Stimulated activated CD8-positive, alpha-beta memory T cell treated with anti-CD3 and anti-CD28 coated beads, Interleukin-15, amount 100 ng/mL, for 1 hour (primary cell): ENCODE results near the gene PRKAG2.
"Not testable (repeated sequence)": the region's sequence is repeated elsewhere in the genome, so short reads cannot be mapped to it uniquely, and the experiment has no call there.

ENCODE experiments used
- DNase-seq: peaks from one replicate; pipeline ENCODE4 v3.0.0-alpha.2; 2020; ENCODE audit warnings: low read depth

PRKAG2 gene

GRCh38 chr7:151834271-151835035 is 42.5 kb downstream of the PRKAG2 start:
- no peak for DNase-seq

DNA sequence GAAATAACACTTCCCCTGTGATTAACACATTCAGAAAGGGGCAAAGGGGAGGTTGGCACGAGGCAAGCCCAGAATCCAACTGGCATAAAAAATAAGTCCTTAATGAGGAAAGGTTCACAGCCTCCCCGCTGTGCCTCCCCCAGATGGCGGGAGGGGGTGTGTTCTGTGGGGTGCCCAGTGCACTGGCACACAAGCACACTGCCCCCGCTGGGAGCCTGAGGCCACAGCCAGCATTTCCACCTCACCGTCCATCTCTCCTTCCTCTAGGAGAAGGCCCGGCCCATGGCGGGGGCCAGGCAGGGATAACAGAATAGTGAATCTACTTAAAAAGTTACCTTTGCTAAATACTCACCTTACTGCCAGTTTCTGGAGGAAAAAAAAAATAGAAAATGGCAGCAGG is 43.2 kb downstream of the PRKAG2 start:
- no peak for DNase-seq

GRCh38 chr7:151833213-151833651 is 43.7 kb downstream of the PRKAG2 start:
- DNase-seq = no peak

DNA sequence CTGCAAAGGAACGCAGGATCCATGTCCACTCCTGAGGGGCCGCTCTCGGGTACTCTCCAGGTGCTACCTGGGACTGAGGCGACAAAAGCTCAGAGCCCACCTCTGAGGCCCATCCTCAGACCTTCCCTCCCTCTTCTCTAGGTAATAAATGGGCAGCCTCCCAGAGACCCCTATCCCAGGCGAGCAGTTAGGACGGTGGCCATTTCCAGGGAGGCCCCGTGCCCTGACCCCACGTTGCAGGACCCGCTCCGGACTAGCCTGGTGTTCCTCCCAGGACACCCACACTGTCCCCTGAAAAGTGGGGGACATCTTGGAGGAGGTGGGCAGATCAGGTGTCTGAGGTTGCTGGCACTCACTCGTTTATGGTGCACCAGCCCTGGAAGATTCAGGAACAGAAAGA is 44.3 kb downstream of the PRKAG2 start:
- no peak for DNase-seq

GRCh38 chr7:151832138-151832537 is 44.8 kb downstream of the PRKAG2 start:
- DNase-seq = no peak

DNA sequence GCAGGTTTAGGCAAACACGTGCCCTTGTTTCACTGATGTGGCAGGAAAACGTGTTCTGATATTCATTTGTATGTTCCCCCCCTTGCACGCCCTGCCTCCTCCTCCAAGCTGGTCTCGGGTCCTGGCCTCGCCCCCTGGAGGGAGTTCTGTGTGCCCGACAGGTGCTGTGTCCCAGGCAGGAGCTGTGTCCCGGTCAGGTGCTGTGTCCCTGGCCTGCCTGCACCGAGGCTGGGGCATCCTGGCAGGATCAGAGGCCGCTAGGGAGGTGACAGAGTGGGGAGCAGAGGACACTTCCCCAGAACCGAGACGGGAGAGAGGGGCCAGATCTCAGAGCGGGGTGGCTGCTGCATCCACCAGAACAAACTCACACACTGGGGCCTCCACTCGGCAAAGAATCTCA is 45.3 kb downstream of the PRKAG2 start:
- DNase-seq = no peak

DNA sequence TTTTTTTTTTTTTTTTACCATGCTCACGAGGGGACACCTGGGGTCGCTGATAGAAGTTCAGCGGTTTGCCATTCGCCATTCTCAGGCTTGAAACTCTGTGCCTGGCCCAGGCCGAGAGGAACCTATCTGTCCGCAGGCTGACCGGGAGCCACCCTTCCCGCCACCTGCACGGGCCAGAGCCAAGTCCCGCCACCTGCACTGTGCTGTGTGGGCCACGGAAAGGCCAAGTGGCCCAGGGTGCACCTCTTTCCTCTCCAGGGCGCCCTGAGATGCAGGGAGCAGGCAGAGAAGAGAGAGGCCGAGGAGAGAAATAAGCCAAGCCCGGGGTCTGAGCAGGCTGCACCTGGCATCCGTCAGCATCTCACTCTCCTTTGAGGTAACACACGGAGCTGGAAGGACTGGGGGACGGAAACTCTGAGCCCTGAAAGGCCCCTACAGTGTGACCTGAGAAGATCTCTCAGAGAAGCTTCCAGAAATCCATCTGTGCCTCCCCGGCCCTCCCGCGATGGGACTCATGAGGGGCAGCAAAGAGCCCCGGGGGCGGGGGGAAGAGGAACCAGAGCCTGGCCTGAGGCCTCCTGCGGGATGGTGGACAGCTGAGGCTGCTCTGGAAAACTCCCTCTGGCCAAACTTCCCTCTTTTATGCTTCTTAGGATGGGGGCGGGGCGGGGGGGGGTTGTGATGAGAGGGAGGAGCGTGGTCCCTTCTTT is 46.6 kb downstream of the PRKAG2 start:
- DNase-seq = no peak

DNA sequence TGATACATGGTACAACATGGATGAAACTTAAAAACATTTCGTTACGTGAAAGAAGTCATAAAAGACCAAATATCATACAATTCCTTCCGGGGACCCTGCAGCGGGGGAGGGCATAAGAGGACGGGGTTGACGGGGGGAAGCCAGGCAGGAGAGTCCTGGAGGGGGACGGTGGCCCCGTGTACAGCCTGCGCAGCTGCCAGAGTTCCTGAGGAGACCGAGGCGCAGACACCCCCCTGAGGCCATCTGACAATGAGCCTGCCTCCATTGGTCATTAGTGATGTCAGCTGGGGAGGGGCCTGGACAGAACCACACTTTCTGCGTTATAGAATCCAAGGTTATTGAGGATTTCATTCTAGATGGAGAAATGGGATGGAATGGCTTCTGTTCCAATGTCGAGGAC is 47.2 kb downstream of the PRKAG2 start:
- DNase-seq = no peak

- DNase-seq = no peak
Observed at GRCh38 chr7:151827620-151828019, 49.3 kb downstream of the PRKAG2 start.

DNA sequence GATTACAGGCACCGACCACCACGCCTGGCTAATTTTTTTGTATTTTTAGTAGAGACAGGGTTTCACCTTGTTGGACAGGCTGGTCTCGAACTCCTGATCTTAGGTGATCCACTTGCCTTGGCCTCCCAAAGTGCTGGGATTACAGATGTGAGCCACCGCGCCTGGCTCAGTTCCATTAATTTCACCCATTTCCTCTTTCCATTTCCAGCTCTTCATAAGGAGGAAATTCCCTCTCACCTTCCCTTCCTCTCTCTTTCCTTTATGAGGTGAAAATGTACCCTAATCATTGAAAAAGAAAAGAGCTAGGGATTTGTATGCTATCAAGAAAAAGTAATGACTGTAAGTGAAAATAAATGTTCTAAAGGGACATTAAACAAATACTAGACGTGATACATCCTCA is 50.6 kb downstream of the PRKAG2 start:
- DNase-seq = not testable (repeated sequence)

GRCh38 chr7:151825721-151826120 is 51.2 kb downstream of the PRKAG2 start:
- no peak for DNase-seq

GRCh38 chr7:151824373-151824933 is 52.5 kb downstream of the PRKAG2 start:
- no peak for DNase-seq

GRCh38 chr7:151823566-151824372 is 53.1 kb downstream of the PRKAG2 start:
- DNase-seq = no peak

- DNase-seq = no peak
Observed at GRCh38 chr7:151822541-151823181, 54.3 kb downstream of the PRKAG2 start.

DNA sequence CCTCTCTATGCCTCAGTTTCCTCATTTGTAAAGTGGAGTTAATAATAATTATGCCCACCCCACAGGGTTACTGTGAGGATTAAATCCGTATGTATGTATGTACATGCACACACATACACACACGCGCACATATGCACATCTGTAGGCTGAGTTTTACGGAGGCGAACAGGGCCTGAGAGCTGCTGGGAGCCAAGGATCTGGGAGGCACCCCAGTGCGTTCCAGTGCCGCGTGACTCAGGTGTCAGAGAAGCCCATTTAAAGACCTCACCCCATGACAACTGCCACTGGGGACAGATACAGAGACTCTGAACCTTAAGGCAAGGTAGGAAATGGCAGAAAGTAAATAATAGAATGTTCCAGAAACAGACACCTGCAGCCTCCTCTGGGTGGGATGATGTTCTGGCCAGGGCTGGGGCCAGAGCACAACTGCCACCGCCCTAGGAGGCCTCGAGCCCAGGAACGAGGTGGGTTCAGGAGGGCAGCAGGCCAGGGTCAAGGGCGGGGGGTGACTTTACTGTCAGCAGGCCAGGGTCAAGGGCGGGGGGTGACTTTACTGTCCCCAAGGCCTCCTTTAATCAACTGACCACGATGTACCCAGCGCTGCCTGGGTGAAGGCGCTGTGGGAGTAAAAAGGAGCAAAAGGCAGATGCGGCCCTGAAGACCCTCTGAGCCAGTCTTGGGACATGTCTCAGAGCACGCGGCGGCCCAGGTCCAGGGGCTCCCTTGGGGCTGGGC is 54.9 kb downstream of the PRKAG2 start:
- DNase-seq = no peak

- no peak for DNase-seq
Observed at GRCh38 chr7:151821226-151821625, 55.7 kb downstream of the PRKAG2 start.

DNA sequence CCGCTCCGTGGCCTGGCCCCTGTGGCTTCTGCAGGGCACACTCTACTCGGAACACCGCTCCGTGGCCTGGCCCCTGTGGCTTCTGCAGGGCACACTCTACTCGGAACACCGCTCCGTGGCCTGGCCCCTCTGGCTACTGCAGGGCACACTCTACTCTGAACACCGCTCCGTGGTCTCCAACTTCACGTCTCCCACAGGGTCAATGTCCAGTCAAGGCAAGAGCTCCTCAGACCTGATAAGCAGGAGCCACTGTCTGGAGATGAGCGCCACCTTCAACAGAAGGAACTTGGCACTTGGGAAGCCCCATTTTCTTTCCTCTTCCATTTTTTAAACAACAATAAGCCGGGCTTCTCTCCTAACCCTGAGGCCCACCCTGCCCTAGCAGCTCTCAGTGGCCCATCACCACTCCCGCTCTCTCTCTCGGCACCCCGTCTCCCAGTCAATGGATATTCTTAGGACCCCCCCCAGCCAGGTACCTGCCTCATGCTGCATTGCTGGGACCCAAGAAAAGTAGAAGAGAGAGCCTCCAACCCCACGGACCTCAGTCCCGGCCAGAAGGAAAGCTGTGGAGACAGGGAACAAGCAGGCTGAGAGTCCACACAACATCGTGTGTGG is 56.3 kb downstream of the PRKAG2 start:
- no peak for DNase-seq

DNA sequence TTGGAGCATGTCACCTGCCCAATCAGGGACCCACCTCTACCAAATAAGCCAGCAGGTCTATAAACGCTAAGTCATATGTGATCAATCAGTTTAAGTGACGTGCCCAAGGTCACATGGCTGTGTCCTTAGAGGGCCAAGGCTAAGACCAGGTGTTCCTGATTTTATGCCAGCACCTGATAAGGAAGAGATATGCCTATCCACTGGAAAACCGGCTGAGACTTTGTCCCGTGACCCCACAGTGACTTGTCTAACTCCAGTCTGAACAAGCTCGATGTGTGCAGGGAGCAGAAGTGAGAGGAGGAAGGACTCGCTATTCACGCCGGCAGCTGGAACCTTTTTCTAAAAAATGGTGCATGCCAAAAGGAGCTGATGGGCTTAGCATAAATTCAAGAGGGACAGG is 57.0 kb downstream of the PRKAG2 start:
- no peak for DNase-seq

DNA sequence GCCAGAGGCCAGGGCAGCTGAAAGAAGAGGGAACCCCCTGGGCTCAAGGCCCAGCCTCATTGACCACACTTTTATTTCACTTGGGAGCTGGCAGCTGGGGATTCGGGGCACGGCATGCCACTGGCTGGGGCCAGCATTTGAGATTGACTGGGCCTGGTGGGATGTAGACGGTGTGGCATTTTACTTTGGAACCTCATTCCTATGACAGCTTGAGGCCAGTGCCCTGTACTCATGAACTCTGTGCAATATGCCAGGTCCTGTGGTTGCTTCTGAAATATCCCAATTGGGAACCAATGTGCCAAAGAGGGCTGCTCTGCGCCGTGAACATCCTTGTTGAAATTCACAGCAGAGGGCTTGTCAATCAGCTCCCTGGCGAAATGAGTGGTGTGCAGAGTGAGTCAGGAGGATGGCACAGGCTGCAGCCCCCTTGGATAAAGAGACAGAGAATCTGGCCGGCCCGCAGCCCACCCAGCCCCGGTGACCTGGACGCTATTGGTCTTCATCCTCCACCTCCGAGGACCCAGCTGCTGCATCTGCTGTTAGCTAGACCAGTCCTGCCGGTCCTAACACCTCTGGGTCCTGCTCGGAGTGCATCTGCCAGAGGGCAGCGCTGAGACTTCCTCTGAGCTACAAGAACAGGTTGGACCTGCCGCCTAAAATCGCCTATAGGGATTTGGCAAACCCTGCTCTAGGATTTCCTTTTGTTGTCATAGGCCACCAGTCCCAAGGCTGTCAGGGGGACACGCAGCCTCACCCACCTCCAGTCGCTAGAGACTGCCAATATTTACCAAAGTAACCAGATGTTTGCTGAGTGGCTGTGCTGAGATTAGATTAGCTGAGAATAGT is 58.0 kb downstream of the PRKAG2 start:
- DNase-seq = no peak
